Astrocyte of the cerebellum (primary cell): ENCODE measurements around the gene TRIM56.
"Not testable (repeated sequence)": the region's sequence is repeated elsewhere in the genome, so short reads cannot be mapped to it uniquely, and the experiment has no call there.

Experiments used
- DNase-seq: peaks from one replicate; pipeline ENCODE4 v3.0.0-alpha.2; 2011; ENCODE audit warnings: low read depth
- H3K4me3 ChIP-seq: 2 replicates; pipeline ENCODE4 v1.5.1; 2011; ENCODE audit warnings: mild to moderate bottlenecking, low read depth, low read length, moderate library complexity
- in situ Hi-C: cut with HindIII; loops from 2 replicates; pipeline ENCODE4 v1.10.0; 2017; ENCODE audit warnings: low sequenced_read_pairs
- TF ChIP-seq, protein P1 (sequence below): IDR thresholded peaks from 2 replicates; pipeline ENCODE4 v1.5.1; 2012; ENCODE audit warnings: low read length, low read depth, moderate library complexity, mild to moderate bottlenecking; ENCODE audit errors: missing control alignments

Gene TRIM56

DNA sequence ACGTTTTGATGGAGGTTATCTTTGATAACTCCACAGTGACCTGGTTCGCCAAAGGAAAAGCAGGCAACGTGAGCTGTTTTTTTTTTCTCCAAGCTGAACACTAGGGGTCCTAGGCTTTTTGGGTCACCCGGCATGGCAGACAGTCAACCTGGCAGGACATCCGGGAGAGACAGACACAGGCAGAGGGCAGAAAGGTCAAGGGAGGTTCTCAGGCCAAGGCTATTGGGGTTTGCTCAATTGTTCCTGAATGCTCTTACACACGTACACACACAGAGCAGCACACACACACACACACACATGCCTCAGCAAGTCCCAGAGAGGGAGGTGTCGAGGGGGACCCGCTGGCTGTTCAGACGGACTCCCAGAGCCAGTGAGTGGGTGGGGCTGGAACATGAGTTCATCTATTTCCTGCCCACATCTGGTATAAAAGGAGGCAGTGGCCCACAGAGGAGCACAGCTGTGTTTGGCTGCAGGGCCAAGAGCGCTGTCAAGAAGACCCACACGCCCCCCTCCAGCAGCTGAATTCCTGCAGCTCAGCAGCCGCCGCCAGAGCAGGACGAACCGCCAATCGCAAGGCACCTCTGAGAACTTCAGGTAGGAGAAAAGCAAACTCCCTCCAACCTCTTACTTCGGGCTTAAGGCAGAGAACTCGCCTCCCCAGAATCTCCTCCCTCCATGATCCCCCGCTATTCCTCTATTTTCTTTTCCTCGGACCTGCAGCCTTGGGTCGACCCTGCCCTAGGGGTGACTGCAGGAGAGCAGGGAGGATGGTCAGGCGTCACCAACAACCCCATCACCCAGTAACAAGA, 41.6 kb downstream of the TRIM56 start, which contains the start of gene SERPINE1:
Gene SERPINE1 (plus strand): TSS at position 454 of the 809 bp plus-strand sequence. CDS start 1,290 bp downstream, outside the sequence.
- DNase-seq, result peak; percentile 96
- TF ChIP-seq, protein P1, sequence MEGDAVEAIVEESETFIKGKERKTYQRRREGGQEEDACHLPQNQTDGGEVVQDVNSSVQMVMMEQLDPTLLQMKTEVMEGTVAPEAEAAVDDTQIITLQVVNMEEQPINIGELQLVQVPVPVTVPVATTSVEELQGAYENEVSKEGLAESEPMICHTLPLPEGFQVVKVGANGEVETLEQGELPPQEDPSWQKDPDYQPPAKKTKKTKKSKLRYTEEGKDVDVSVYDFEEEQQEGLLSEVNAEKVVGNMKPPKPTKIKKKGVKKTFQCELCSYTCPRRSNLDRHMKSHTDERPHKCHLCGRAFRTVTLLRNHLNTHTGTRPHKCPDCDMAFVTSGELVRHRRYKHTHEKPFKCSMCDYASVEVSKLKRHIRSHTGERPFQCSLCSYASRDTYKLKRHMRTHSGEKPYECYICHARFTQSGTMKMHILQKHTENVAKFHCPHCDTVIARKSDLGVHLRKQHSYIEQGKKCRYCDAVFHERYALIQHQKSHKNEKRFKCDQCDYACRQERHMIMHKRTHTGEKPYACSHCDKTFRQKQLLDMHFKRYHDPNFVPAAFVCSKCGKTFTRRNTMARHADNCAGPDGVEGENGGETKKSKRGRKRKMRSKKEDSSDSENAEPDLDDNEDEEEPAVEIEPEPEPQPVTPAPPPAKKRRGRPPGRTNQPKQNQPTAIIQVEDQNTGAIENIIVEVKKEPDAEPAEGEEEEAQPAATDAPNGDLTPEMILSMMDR, result no peak
- in situ Hi-C loops, result no loop called here
- H3K4me3 ChIP-seq, result peak within 1 kb of the TSS; percentile 61

DNA sequence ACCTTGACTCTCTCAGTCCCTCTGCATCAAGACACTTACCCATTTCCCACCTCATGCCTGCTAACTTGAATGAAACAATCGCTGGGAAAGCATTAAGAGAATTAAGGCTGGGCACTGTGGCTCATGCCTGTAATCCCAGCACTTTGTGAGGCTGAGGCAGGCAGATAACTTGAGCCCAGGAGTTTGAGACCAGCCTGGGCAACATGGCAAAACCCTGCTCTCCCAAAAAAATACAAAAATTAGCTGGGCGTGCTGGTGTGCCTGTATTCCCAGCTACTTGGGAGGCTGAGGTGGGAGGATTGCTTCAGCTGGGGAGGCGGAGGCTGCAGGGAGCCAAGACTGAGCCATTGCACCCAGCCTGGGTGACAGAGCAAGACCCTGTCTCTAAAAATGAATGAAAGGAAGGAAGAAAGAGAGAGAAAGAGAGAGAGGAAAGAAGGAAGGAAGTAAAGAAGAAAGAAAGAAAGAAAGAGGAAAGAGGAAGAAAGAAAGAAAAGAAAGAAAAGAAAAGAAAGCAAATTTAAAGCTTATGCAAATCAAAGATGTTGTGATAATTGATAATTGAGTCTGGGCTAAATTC, 42.3 kb downstream of the TRIM56 start:
- H3K4me3 ChIP-seq, result peak overlapping the region; percentile 61
- DNase-seq, result no peak
- in situ Hi-C loops, result no loop called here
- TF ChIP-seq, protein P1, result no peak

- TF ChIP-seq, protein P1, result no peak
- in situ Hi-C loops, result no loop called here
- DNase-seq, result no peak
- H3K4me3 ChIP-seq, result peak overlapping the region; percentile 61
These were observed 43.0 kb downstream of the TRIM56 start for GRCh38 chr7:101128040-101128834.

DNA sequence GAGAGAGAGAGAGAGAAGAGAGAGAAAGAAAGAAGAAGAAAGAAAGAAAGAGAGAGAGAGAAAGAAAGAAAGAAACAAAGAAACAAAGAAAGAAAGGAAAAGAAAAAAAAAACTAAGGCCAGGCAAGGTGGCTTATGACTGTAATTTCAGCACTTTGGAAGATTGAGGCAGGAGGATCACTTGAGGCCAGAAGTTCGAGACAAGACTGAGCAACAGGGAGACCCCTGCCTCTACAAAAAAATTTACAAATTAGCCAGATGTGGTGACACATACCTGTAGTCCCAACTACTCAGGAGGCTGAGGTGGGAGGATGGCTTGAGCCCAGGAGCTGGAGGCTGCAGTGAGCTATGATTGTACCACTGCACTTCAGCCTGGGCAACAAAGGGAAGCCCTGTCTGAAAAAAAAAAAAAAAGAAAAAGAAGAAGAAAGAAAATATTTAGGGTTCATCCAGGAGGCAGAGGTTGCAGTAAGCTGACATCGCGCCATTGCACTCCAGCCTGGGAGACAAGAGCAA, 44.4 kb downstream of the TRIM56 start:
- TF ChIP-seq, protein P1, result no peak
- in situ Hi-C loops, result no loop called here
- DNase-seq, result no peak
- H3K4me3 ChIP-seq, result no peak overlapping the region

GRCh38 chr7:101132626-101133600, 47.6 kb downstream of the TRIM56 start:
- in situ Hi-C loops, H3K4me3 ChIP-seq, DNase-seq: not testable (repeated sequence)

DNA sequence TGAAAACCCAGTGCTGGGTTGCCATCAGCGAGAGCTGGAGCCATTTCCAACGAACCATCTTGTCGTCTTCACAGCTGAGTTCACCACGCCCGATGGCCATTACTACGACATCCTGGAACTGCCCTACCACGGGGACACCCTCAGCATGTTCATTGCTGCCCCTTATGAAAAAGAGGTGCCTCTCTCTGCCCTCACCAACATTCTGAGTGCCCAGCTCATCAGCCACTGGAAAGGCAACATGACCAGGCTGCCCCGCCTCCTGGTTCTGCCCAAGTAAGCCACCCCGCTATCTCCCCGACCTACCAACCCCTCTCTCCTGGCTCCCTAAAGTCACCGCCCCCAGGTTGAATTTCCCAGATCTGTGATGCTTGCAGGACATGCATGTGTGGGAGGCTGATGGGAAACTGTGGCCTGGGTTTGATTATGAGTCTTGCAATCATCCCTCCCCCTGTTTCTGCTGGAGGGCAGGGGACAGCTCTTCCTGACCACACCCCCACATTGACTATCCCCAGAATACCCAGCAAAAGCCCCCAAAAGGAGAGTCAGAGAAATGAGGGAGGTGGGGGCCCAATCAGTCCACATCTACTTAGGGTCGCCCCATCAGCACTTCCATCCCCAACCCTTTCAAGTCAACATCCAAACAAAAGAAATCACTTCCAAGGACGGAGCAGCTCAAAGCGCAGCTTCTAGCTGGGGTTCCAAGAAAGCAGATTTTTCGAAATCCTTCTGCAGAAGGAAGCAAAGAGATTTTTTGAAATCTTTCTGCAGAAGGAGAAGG, 48.5 kb downstream of the TRIM56 start:
- in situ Hi-C loops, result no loop called here
- H3K4me3 ChIP-seq, result no peak overlapping the region
- no peak for DNase-seq
- TF ChIP-seq, protein P1, result no peak
